Measurements from ENCODE around the gene AFDN. TPM values are rescaled to one million over a fixed set of nuclear protein-coding genes. Genes with fewer than 3 reads are reported as not detected.

AFDN gene
- total RNA-seq, 1 experiment from 2014 or later = 182 TPM

GRCh38 chr6:167956491-167956890 is 129.8 kb downstream of the AFDN start:
- DNase-seq (ENCODE audit: low spot score) (no peak), ATAC-seq (no peak)
- peaks cover 33% of the 10 kb centered on the region for H3K36me3 Mint-ChIP-seq
- TF ChIP-seq ESRRA (CRISPR knock-in tag; IDR thresholded peaks at IDR 0.05; ENCODE audit: borderline replicate concordance) (no peak), AR (CRISPR knock-in tag; IDR thresholded peaks at IDR 0.05) (no peak), GRHL2 (CRISPR knock-in tag; IDR thresholded peaks at IDR 0.05; ENCODE audit: insufficient replicate concordance, severe bottlenecking) (no peak), USF2 (CRISPR knock-in tag; IDR thresholded peaks at IDR 0.05) (no peak), ATF1 (CRISPR knock-in tag; IDR thresholded peaks at IDR 0.05) (no peak), ZNF317 (CRISPR knock-in tag; IDR thresholded peaks at IDR 0.05; ENCODE audit: borderline replicate concordance, low read depth) (no peak), TP53 (CRISPR knock-in tag; IDR thresholded peaks at IDR 0.05) (no peak), MYBL2 (CRISPR knock-in tag; IDR thresholded peaks at IDR 0.05) (no peak), ELF4 (CRISPR knock-in tag; IDR thresholded peaks at IDR 0.05; ENCODE audit: low read depth) (no peak), ERG (CRISPR knock-in tag; IDR thresholded peaks at IDR 0.05) (no peak), MLX (CRISPR knock-in tag; IDR thresholded peaks at IDR 0.05) (no peak), ZNF121 (CRISPR knock-in tag; IDR thresholded peaks at IDR 0.05) (no peak), RORB (CRISPR knock-in tag; IDR thresholded peaks at IDR 0.05) (no peak), SMAD4 (CRISPR knock-in tag; IDR thresholded peaks at IDR 0.05) (no peak), ATF6 (CRISPR knock-in tag; IDR thresholded peaks at IDR 0.05) (no peak), E2F1 (CRISPR knock-in tag; IDR thresholded peaks at IDR 0.05) (no peak), NR2C2 (CRISPR knock-in tag; IDR thresholded peaks at IDR 0.05) (no peak)
- CTCF ChIA-PET = no interaction called here
- no peak overlapping the region for H3K4me3 Mint-ChIP-seq
- peak overlapping the region; percentile 73 for H3K27ac Mint-ChIP-seq
- POLR2A ChIA-PET = no interaction called here
- H3K4me1 Mint-ChIP-seq = peaks cover 5% of the 10 kb centered on the region
- H3K9me3 Mint-ChIP-seq = no peaks in the 10 kb centered on the region
- H3K27me3 Mint-ChIP-seq (ENCODE audit: low read depth) = no peaks in the 10 kb centered on the region

- ChIA-PET CTCF (no interaction called here), POLR2A (no interaction called here)
- Mint-ChIP-seq H3K27me3 (ENCODE audit: low read depth) (no peaks in the 10 kb centered on the region), H3K36me3 (peaks cover 31% of the 10 kb centered on the region), H3K27ac (peak overlapping the region; percentile 73), H3K9me3 (no peaks in the 10 kb centered on the region), H3K4me3 (no peak overlapping the region), H3K4me1 (peaks cover 7% of the 10 kb centered on the region)
- DNase-seq (ENCODE audit: low spot score) (no peak), ATAC-seq (no peak)
- TF ChIP-seq AFF4 (CRISPR knock-in tag; IDR thresholded peaks at IDR 0.05; ENCODE audit: borderline replicate concordance) = no peak
Observed at GRCh38 chr6:167956983-167957492, 130.3 kb downstream of the AFDN start.
